Activated CD4-positive, CD25-positive, alpha-beta regulatory T cell treated with anti-CD3 and anti-CD28 coated beads, Interleukin-2, amount 50 U/mL, for 72 hours (primary cell): ENCODE data around the gene ELP6.
"Not testable (repeated sequence)": the region's sequence is repeated elsewhere in the genome, so short reads cannot be mapped to it uniquely, and the experiment has no call there.

Experiments used
- DNase-seq: peaks from one replicate; pipeline ENCODE4 v3.0.0; 2021

The ELP6 gene

GRCh38 chr3:47505267-47505666 lies 8.2 kb downstream of the ELP6 start:
- DNase-seq: not testable (repeated sequence)

- DNase-seq: no peak
Observed at GRCh38 chr3:47504113-47504512, 9.4 kb downstream of the ELP6 start.

GRCh38 chr3:47503033-47503432 lies 10.5 kb downstream of the ELP6 start:
- no peak for DNase-seq

- DNase-seq: no peak
Observed at GRCh38 chr3:47496892-47497291, 16.6 kb downstream of the ELP6 start.

- no peak for DNase-seq
Observed at GRCh38 chr3:47495886-47496285, 17.6 kb downstream of the ELP6 start.

GRCh38 chr3:47495111-47495510 lies 18.4 kb downstream of the ELP6 start:
- DNase-seq: no peak

GRCh38 chr3:47491777-47492176 lies 21.7 kb downstream of the ELP6 start:
- DNase-seq: no peak

- no peak for DNase-seq
Observed at GRCh38 chr3:47491186-47491585, 22.3 kb downstream of the ELP6 start.

GRCh38 chr3:47487265-47487664 lies 26.2 kb downstream of the ELP6 start:
- DNase-seq: no peak

GRCh38 chr3:47485812-47486211 lies 27.7 kb downstream of the ELP6 start:
- DNase-seq: no peak

GRCh38 chr3:47482366-47482765 lies 31.1 kb downstream of the ELP6 start:
- DNase-seq: no peak

- DNase-seq: not testable (repeated sequence)
Observed at GRCh38 chr3:47481763-47482162, 31.7 kb downstream of the ELP6 start.

- DNase-seq: not testable (repeated sequence)
Observed at GRCh38 chr3:47480267-47480666, 33.2 kb downstream of the ELP6 start.

GRCh38 chr3:47479826-47480160 lies 33.7 kb downstream of the ELP6 start:
- DNase-seq: no peak

- no peak for DNase-seq
Observed at GRCh38 chr3:47478022-47478421, 35.5 kb downstream of the ELP6 start.

GRCh38 chr3:47476644-47477199 lies 36.8 kb downstream of the ELP6 start:
- no peak for DNase-seq

GRCh38 chr3:47476330-47476626 lies 37.2 kb downstream of the ELP6 start:
- no peak for DNase-seq

GRCh38 chr3:47475570-47476329 lies 37.8 kb downstream of the ELP6 start, which contains the start of gene SCAP:
Gene SCAP, minus strand, starts transcription at chr3:47475941. Its CDS starts 32,948 bp downstream, at chr3:47442993.
- DNase-seq: peak; percentile 99

GRCh38 chr3:47475029-47475569 lies 38.4 kb downstream of the ELP6 start:
- DNase-seq: no peak

- no peak for DNase-seq
Observed at GRCh38 chr3:47473391-47473790, 40.1 kb downstream of the ELP6 start.

- DNase-seq: no peak
Observed at GRCh38 chr3:47469616-47470015, 43.9 kb downstream of the ELP6 start.

- not testable (repeated sequence) for DNase-seq
Observed at GRCh38 chr3:47468315-47468714, 45.2 kb downstream of the ELP6 start.

GRCh38 chr3:47464588-47464987 lies 48.9 kb downstream of the ELP6 start:
- no peak for DNase-seq

GRCh38 chr3:47459534-47460085 lies 53.9 kb downstream of the ELP6 start:
- not testable (repeated sequence) for DNase-seq
